Stimulated activated CD4-positive, alpha-beta T cell treated with anti-CD3 and anti-CD28 coated beads, Interleukin-12 subunit alpha, Interleukin-12 subunit beta, amount 100 ng/mL, for 24 hours (primary cell): ENCODE results near the gene PDE3A.

Source experiments
- DNase-seq, 2 experiments: peaks; one replicate each; pipeline ENCODE4 v3.0.0-alpha.2; 2020; ENCODE audit warnings: low read depth in 2 of 2

Gene PDE3A

GRCh38 chr12:20494851-20495250, 126.5 kb downstream of the PDE3A start:
- no peak for DNase-seq

GRCh38 chr12:20495997-20496396, 127.7 kb downstream of the PDE3A start:
- DNase-seq: no peak

- DNase-seq: no peak
Measured at GRCh38 chr12:20497707-20498106, 129.4 kb downstream of the PDE3A start.

GRCh38 chr12:20501958-20502357, 133.6 kb downstream of the PDE3A start:
- no peak for DNase-seq

GRCh38 chr12:20503858-20504257, 135.5 kb downstream of the PDE3A start:
- DNase-seq: no peak

GRCh38 chr12:20505056-20505455, 136.7 kb downstream of the PDE3A start:
- DNase-seq: no peak

- no peak for DNase-seq
Measured at GRCh38 chr12:20507056-20507455, 138.7 kb downstream of the PDE3A start.

GRCh38 chr12:20507711-20508110, 139.4 kb downstream of the PDE3A start:
- DNase-seq: no peak

- no peak for DNase-seq
Measured at GRCh38 chr12:20508359-20508758, 140.0 kb downstream of the PDE3A start.

- DNase-seq: no peak
Measured at GRCh38 chr12:20508962-20509361, 140.6 kb downstream of the PDE3A start.

GRCh38 chr12:20510811-20511210, 142.5 kb downstream of the PDE3A start:
- DNase-seq: no peak

GRCh38 chr12:20513189-20513588, 144.9 kb downstream of the PDE3A start:
- DNase-seq: no peak

- DNase-seq: no peak
Measured at GRCh38 chr12:20514598-20514997, 146.3 kb downstream of the PDE3A start.

GRCh38 chr12:20520532-20520931, 152.2 kb downstream of the PDE3A start:
- no peak for DNase-seq

- no peak for DNase-seq
Measured at GRCh38 chr12:20523658-20524057, 155.3 kb downstream of the PDE3A start.

- no peak for DNase-seq
Measured at GRCh38 chr12:20524113-20524512, 155.8 kb downstream of the PDE3A start.

- no peak for DNase-seq
Measured at GRCh38 chr12:20525064-20525610, 156.8 kb downstream of the PDE3A start.

GRCh38 chr12:20527417-20528163, 159.3 kb downstream of the PDE3A start:
- no peak for DNase-seq

GRCh38 chr12:20528208-20528607, 159.9 kb downstream of the PDE3A start:
- no peak for DNase-seq

- no peak for DNase-seq
Measured at GRCh38 chr12:20546267-20546666, 177.9 kb downstream of the PDE3A start.

- no peak for DNase-seq
Measured at GRCh38 chr12:20547816-20548575, 179.7 kb downstream of the PDE3A start.

GRCh38 chr12:20548611-20549010, 180.3 kb downstream of the PDE3A start:
- DNase-seq: no peak
